T-helper 2 cell treated with Interferon-gamma antibody and Interleukin-4, amounts not matched to agents 100 ng/mL and 5 ng/mL, for 36 hours (primary cell): ENCODE data around the gene CMTM8. TPM values are rescaled to one million over a fixed set of nuclear protein-coding genes. Genes with fewer than 3 reads are reported as not detected.

ENCODE experiments used
- intact Hi-C: fragments of 100-400 bp; cut with micrococcal nuclease; formaldehyde crosslinking; loops from one replicate; pipeline ENCODE4 v1.15.1; 2023
- total RNA-seq: library from RNA; stranded (reverse); gene quantifications from 2 replicates; pipeline ENCODE4 v1.2.3, GENCODE V29; 2022

CMTM8 gene
- total RNA-seq, 1 donor from 2014 or later: 5.6 TPM

DNA sequence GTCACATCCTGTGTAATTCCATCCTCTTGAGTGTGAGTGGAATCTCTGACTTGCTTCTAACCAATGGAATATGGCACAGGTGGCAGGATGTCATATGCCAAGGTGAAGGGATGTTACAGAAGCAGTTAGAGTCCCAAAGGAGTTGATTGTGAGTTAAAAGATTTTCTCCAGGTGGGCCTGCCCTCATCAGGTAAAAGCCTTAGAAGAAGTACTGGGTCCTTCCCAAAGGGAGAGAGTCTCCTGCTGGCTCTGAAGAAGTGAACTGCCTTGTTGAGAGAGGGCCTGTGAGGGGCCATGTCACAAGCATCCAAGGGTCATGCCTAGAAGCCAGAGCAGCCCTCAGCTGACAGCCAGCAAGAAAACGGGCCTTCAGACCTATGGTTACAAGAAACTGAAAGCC, 166.2 kb downstream of the CMTM8 start:
- intact Hi-C loops: no loop called here

DNA sequence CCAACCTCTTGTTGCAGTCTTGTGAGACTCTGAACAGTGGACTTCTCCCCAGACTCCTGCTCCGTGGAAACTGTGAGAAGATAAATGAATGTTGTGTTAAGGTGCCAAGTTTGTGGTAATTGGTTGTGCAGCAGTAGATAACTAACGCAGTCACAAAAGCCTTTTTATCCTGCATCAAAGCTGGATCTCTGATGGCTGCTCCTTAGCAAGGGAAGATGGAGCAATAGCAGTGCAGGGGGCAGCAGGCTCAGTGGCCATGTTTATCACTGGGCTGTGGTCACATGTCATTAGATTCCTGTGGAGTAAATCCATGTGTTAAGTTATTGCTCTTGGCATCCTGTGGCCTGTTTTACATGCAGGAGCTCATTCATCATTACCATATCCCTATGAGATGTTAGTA, 166.7 kb downstream of the CMTM8 start:
- intact Hi-C loops: no loop called here

DNA sequence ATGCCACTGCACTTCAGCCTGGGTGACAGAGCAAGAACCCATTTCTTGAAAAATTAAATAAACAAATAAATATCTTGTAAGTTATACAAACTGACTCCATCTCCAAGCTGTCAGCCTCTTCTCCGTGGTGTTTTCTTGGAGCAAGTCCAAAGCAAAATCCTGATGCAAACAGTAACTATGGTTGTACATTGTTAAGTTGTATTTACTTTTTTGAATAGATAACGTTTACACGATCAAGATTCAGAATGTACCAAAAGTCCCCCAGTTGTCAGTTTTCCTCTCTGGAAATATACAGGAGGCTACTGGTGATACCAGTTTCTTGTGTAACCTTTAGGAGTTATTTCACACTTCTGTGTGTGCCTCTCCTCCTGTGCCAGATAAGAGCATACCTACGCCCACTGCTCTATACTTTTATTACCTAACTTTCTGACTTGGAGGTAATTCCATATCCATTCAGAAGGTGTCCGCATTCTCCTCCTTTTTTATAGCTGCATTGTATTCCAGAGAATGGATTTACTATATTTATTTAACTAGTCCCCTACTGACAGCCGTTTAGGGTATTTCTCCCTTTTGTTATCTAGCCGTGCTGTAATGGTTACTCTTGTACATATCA, 167.3 kb downstream of the CMTM8 start:
- intact Hi-C loops: no loop called here

DNA sequence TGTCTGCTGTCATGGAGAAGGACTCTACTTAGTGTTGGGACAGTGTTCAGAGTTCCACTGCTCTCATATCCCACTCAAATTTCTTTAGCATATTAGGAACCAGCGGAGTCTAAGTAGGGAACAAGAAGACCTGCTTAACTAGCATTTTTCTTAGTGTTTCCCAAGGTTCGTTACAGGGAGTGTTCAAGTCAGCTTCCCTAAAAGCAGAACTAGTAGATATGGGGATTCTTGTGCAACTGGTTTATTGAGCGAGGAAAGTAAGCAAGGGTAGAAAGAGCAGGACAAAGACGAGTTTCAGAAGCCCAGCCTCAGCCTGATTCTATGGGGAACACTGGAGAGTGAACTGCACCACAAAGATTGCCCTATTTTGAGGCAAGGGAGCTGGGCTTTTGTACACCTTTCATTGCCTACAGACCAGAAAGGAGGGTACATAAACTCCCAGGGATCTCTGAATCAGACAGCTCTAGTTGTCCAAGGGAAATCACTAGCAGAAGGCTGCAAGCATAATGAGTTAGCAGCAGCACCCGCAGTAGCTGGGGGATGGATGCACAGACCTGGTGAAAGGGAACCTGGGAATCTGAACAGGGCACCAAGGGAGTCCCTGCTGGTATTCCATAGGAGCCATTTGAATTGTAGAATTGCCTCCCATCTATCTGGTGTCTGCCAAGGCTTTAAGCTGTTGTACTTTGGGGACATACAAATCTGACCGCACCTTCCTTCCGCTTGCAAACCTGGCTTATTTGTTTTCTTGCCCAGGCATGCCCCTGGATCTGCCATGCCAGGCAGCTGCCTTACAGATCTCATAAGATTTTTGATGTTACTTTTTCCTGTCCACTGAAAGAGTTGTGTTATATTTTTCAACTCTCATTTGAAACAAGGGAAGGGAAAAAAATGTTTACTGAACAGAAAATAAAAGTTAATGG, 168.3 kb downstream of the CMTM8 start:
- intact Hi-C loops: no loop called here

DNA sequence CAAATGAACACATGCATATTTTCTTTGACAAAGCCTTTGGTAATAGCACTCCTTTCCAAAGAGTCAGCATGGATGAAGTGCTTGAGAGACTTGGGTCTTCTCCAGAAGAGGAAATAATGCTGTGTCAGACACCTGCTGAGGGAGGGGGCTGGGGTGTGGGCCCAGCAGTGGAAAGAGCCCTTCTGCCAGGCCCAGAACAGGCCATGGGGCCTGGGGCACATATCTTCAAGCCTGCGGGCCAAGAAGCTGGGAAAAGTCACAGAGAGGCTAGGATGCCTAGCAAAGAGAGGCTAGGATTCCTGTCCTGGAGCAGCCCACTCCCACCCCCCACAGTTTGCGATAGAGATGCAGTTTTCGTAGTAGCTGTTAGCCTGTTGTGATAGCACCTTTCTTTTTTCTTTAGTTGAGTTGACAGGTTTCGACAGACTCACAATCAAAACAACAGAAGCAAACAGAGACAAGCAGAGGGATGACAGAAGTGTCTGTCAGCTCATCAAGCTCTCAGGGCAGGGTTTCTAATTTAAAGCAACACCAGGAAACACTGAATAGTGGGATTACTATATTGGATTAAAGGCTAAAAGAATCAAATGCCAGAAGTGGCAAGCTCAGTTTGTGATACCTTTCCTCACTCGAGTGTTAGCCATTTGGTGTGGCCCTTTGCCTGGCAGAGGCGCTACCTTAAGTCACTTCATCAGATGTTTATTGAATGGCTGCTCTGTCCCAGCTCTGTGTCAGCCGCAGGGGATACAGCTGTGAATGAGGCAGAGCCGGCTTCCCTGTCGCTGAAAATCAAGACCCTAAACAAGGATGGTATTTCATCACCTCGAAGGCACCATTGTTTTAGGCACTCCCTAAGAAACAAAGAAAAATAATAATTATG, 172.1 kb downstream of the CMTM8 start:
- intact Hi-C loops: no loop called here

DNA sequence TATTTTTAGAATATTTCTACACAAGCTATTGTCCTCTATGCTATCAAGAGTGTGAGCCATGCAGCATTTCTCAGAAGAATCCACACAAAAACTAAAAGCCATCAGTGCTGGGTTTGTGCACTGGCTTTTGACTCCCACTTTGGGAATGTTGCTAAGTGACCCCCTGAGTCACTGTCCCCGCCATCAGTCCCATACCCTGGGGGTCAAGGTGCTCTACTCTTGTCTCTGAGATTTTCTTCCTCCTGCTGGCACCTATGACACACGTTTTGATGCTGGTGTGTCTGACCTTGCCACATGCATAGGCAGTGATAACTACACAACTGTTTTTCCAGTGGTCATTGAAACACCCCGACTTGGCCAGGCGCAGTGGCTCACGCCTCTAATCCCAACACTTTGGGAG, 173.0 kb downstream of the CMTM8 start:
- intact Hi-C loops: no loop called here

DNA sequence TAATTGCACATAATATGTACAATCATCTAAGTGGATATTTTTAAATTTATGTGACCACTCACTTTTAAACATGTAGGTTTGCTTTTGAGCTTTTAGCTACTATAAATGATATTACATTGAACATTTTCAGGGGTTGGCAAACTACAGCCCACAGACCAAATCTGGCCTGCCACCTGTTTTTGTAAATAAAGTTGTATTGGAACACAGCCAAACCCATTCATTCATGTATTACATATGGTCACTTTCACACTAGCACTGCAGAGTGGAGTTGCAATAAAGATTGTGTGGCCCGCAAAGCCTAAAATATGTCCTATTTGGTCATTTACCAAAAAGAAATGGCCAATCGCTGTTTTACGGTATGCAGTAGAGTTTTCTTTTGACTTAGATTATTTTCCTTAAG, 174.4 kb downstream of the CMTM8 start:
- intact Hi-C loops: no loop called here

DNA sequence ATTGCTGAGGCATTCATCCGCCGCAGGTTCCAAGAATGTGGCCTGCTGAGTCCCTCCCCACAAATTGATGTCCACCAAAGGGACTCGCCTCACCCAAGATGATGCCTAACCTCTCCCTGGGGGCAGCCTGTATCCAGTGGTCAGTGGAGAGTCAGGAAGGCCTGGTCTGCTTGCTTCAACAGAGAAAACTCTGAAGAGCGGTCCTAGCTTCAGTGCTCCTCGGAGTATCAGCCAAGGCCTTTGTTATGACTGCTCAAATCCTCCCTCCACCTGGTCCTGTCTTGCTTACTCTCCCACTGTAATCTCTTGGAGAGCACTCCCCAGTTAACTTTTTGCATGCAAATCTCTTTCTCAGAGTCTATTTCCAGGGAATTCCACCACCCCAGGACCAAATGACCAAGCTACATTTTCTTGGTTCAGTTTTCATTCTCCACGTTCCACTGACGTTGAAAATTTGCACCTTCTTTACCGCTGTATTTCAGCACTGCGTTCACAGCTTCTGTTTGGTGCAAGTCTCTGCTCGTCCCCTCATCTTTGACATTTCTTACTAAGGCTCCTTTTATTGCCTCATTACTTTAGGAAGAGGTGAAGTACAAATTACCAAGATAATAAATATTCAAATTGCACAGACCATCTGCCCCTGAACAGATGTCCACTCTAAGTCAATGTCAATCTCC, 175.5 kb downstream of the CMTM8 start:
- intact Hi-C loops: loop anchor here (1.0 to 2.0 kb wide), 2 partner anchors 13 to 44 kb away; no protein-coding TSS in a partner anchor

DNA sequence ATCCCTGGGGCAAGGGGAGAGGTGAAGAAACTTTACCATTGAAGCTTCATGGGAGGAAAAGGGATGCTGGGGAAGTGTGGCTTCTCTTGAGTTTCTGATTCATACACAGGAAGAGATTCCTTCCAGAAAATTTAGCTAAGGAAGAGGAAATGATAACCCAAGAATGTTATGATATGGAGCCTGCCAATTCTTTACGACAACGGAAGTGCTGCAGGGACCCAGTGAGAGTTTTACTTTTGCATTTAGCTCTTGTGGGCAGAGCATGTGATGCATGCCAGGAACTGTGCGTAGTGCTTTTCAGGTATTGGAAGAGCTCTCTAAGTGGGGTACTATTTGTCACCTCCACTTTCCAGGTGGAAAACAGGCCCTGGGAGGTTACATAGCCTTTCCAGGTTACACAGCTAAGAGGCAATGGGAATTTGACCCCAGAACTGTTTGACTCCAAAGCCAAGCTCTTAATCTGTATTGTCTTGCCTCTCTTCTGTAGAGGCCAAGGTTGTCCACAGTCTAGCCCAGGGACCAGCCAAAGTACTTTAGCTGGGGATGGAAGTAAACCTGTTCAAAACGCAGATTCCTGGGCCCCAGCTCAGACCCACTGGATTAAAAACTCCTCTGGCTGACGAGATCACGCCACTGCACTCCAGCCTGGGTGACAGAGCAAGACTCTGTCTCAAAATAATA, 176.2 kb downstream of the CMTM8 start:
- intact Hi-C loops: loop anchor here (1.0 to 2.0 kb wide), 2 partner anchors 14 to 44 kb away; no protein-coding TSS in a partner anchor

DNA sequence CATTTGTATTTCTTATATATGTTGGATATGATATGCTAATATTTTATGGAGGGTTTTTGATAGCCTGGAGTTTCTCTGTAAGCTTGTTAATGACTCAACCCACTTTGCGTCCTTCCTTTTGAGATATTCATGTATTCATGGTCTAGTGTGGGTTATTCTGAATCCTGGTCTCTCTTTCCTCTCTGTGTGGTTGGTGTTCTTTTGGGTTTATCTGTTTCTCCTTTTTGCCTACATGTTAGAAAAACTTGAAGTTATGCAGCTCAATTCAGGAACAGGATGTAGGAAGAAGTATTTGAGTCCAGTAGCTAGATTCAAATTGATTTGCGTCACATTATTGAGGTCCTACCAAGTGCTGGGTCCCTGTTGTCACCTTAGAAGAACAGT, 181.3 kb downstream of the CMTM8 start:
- intact Hi-C loops: loop anchor here (1.0 kb wide), 1 partner anchor 13 kb away; no protein-coding TSS in a partner anchor

Other genes with a start within 250 kb of the CMTM8 start
- gene GPD1L, start 132.1 kb upstream of the CMTM8 start, total RNA-seq: 21.9 and 25.7 TPM in 2 replicates
- 58.6 and 64.8 TPM in 2 replicates for gene CMTM7, start 153.2 kb downstream of the CMTM8 start, total RNA-seq